SK-N-SH (cell line): ENCODE results near the gene RIN3. TPM values are rescaled to one million over a fixed set of nuclear protein-coding genes. Genes with fewer than 3 reads are reported as not detected.

Experiments
- CTCF ChIA-PET: fragments of 300-600, 350-600 bp; formaldehyde crosslinking; extraction: SDS; loops from one replicate; lab custom pipeline; 2021; lab: Yijun Ruan, JAX
- POLR2A ChIA-PET: fragments of 350-600 bp; sonication (Branson Sonifier 250); formaldehyde crosslinking; extraction: SDS; loops from one replicate; lab custom pipeline; 2020; ENCODE audit warnings: antibody characterized with exemption, inconsistent platforms; lab: Yijun Ruan, JAX
- DNase-seq: peaks from one replicate; pipeline ENCODE4 v3.0.0; 2012
- H2AFZ ChIP-seq: fragments of 200-600 bp; sonication (generic); 2 replicates; pipeline ENCODE4 v1.8.1; 2016; ENCODE audit warnings: antibody characterized with exemption, mild to moderate bottlenecking, low read depth
- H3F3A ChIP-seq: fragments of 200-600 bp; sonication (generic); replicated peaks from 2 replicates; pipeline ENCODE3; 2016; ENCODE audit warnings: antibody characterized with exemption, mild to moderate bottlenecking; ENCODE audit not compliant: insufficient read depth
- H3K27ac ChIP-seq, 2 experiments: fragments of 200-500 bp in 1 of 2; fragments of 200-600 bp in 1 of 2; sonication (Bioruptor generic) in 1 of 2; sonication (generic), shearing (Covaris generic) in 1 of 2; 2 replicates each; pipeline versions ENCODE4 v1.5.1 to v1.6.1; 2014 to 2016; ENCODE audit warnings: low read depth in 2 of 2, inconsistent platforms in 1 of 2, low read length in 1 of 2, mild to moderate bottlenecking in 1 of 2, mixed read lengths in 1 of 2
- H3K27me3 ChIP-seq: fragments of 200-600 bp; sonication (generic), shearing (Covaris generic); 2 replicates; pipeline ENCODE4 v1.6.1; 2016; ENCODE audit warnings: mixed run types; ENCODE audit not compliant: insufficient read depth
- H3K36me3 ChIP-seq, 2 experiments: fragments of 200-500 bp in 1 of 2; fragments of 200-600 bp in 1 of 2; sonication (Bioruptor generic) in 1 of 2; sonication (generic) in 1 of 2; replicated peaks in 1 of 2; 2 replicates each; pipeline versions ENCODE3 to v1.5.1; 2014 to 2016; ENCODE audit warnings: low read length in 1 of 2, mild to moderate bottlenecking in 1 of 2; ENCODE audit not compliant: insufficient read depth in 2 of 2, control insufficient read depth in 1 of 2
- H3K4me1 ChIP-seq, 2 experiments: fragments of 200-500 bp in 1 of 2; fragments of 200-600 bp in 1 of 2; sonication (Bioruptor generic) in 1 of 2; sonication (generic), shearing (Covaris generic) in 1 of 2; 2 replicates each; pipeline versions ENCODE4 v1.5.1 to v1.6.1; 2014 to 2016; ENCODE audit warnings: low read depth in 1 of 2, low read length in 1 of 2, mixed run types in 1 of 2; ENCODE audit not compliant: insufficient read depth in 2 of 2, control insufficient read depth in 1 of 2
- H3K4me2 ChIP-seq: fragments of 200-600 bp; sonication (generic), shearing (Covaris generic); 2 replicates; pipeline ENCODE4 v1.6.1; 2017; ENCODE audit warnings: mixed run types
- H3K4me3 ChIP-seq, 2 experiments: fragments of 200-500 bp in 1 of 2; fragments of 200-600 bp in 1 of 2; sonication (Bioruptor generic) in 1 of 2; sonication (generic), shearing (Covaris generic) in 1 of 2; 2 replicates each; pipeline versions ENCODE4 v1.5.1 to v1.8.1; 2014 to 2016; ENCODE audit warnings: low read depth in 2 of 2, inconsistent platforms in 1 of 2, low read length in 1 of 2, mild to moderate bottlenecking in 1 of 2, mixed read lengths in 1 of 2, moderate library complexity in 1 of 2
- H3K79me2 ChIP-seq: fragments of 200-600 bp; sonication (generic); 2 replicates; pipeline ENCODE4 v1.8.1; 2017; ENCODE audit warnings: mild to moderate bottlenecking; ENCODE audit not compliant: insufficient read depth
- H3K9ac ChIP-seq: fragments of 200-600 bp; sonication (generic); 2 replicates; pipeline ENCODE4 v1.6.1; 2017; ENCODE audit warnings: mixed run types
- H3K9me2 ChIP-seq: fragments of 200-600 bp; sonication (generic); 2 replicates; pipeline ENCODE4 v1.6.1; 2017; ENCODE audit warnings: mixed run types
- H3K9me3 ChIP-seq: fragments of 200-600 bp; sonication (generic); 2 replicates; pipeline ENCODE4 v1.6.1; 2017; ENCODE audit warnings: mixed run types, mild to moderate bottlenecking, moderate library complexity
- H4K20me1 ChIP-seq: fragments of 200-600 bp; sonication (generic); 2 replicates; pipeline ENCODE4 v1.6.1; 2017; ENCODE audit warnings: mild to moderate bottlenecking, mixed run types; ENCODE audit not compliant: insufficient read depth
- ELF1 ChIP-seq: IDR thresholded peaks from 2 replicates; pipeline ENCODE4 v1.4.0; 2012
- EP300 ChIP-seq, 2 experiments: IDR thresholded peaks; 2 replicates each; pipeline versions ENCODE4 v1.4.0 to v1.6.1; 2012; ENCODE audit warnings: borderline replicate concordance in 1 of 2, low read depth in 1 of 2, low read length in 1 of 2
- IRF3 ChIP-seq: fragments of 150-350 bp; IDR thresholded peaks from 2 replicates; pipeline ENCODE4 v1.6.1; 2016; ENCODE audit warnings: mild to moderate bottlenecking, low read depth, low read length
- JUND ChIP-seq: IDR thresholded peaks from 2 replicates; pipeline ENCODE4 v1.4.0; 2012
- NFIC ChIP-seq: IDR thresholded peaks from 2 replicates; pipeline ENCODE4 v1.4.0; 2012; ENCODE audit warnings: borderline replicate concordance
- RFX5 ChIP-seq: IDR thresholded peaks from 2 replicates; pipeline ENCODE4 v1.6.1; 2012; ENCODE audit warnings: mild to moderate bottlenecking, improper control_type of control experiment, low read length
- WGBS: methylation state at CpG from one replicate; pipeline ENCODE4 v1.1.6; 2017; ENCODE audit warnings: low lambda C conversion rate; 5-methylcytosine and 5-hydroxymethylcytosine counted together
- polyA plus RNA-seq, 3 experiments: library from polyadenylated mRNA; depleted of rRNA; stranded (reverse); fragments of >200 nt; gene quantifications; 2 replicates each; pipeline ENCODE4 v1.2.3, GENCODE V29; 2012

Gene RIN3
- polyA plus RNA-seq, 1 of the 3 experiments (the other 2 are of a cell fraction), result 12.4 TPM

DNA sequence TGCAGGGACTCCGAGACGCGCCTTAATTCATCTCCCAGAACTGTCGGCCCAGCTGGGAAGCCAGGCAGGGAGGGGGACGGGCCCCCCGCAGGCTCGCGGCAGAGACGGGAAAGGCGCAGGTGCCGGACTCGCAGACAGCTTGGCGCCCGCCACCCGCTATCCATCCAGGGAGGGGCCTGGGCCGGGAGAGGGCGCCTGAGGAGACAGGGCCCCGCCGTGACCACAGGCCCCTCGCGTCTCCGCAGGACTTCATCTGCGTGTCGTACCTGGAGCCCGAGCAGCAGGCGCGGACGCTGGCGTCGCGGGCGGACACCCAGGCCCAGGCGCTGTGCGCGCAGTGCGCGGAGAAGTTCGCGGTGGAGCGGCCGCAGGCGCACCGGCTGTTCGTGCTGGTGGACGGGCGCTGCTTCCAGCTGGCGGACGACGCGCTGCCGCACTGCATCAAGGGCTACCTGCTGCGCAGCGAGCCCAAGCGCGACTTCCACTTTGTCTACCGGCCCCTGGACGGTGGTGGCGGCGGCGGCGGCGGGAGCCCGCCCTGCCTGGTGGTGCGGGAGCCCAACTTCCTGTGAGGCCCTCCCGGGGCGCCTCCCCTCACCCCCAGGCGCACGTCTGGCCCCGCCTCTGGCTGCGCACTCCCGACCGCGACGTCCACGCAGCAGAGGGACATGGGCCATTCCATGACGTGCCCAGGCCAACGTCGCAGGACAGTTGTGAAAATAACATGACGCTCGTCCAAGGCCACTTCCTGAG is 174.3 kb downstream of the RIN3 start:
- Histone ChIP-seq H3K27ac (no peak overlapping the region), H3K9me3 (no peaks in the 10 kb centered on the region), H3K4me1 (peaks cover 4 to 20% of the 10 kb centered on the region in 2 experiments; a peak in 1 of 4 replicates), H3K27me3 (no peaks in the 10 kb centered on the region), H3K36me3 (peaks cover 0 to 10% of the 10 kb centered on the region in 2 experiments), H3K9me2 (no peaks in the 10 kb centered on the region), H4K20me1 (no peaks in the 10 kb centered on the region), H3K4me3 (peak overlapping the region in 1 of 2 experiments; percentile 32; a peak in 1 of 4 replicates), H2AFZ (no peak overlapping the region), H3F3A (peaks cover 6% of the 10 kb centered on the region), H3K4me2 (no peak overlapping the region), H3K9ac (no peak overlapping the region), H3K79me2 (no peaks in the 10 kb centered on the region)
- CTCF ChIA-PET, result interaction anchor here (0.7 to 8.0 kb wide), 19 partner anchors 9 to 770 kb away, joined by 3 to 186 read pairs (median 4); partner anchors contain the start of genes GOLGA5 and LGMN
- peak; percentile 71 for DNase-seq
- TF ChIP-seq ELF1 (no peak), EP300 (IDR thresholded peaks at IDR 0.05; ENCODE audit: borderline replicate concordance in 1 of 2, low read depth in 1 of 2, low read length in 1 of 2) (no peak), RFX5 (no peak)
- POLR2A ChIA-PET, result interaction anchor here (0.7 kb wide), 1 partner anchor 250 kb away, joined by 3 read pairs; no protein-coding TSS in a partner anchor
- WGBS, result 66% methylated on average over 55 of the region's 80 CpGs

- Histone ChIP-seq H3K4me1 (peaks cover 7 to 25% of the 10 kb centered on the region in 2 experiments; a peak in 1 of 4 replicates), H3K27me3 (no peaks in the 10 kb centered on the region), H3K36me3 (peaks cover 0 to 10% of the 10 kb centered on the region in 2 experiments), H3K9me3 (no peaks in the 10 kb centered on the region), H3K79me2 (no peaks in the 10 kb centered on the region), H2AFZ (no peak overlapping the region), H3K27ac (no peak overlapping the region), H3K9ac (no peak overlapping the region), H4K20me1 (no peaks in the 10 kb centered on the region), H3K4me3 (no peak overlapping the region), H3K9me2 (no peaks in the 10 kb centered on the region), H3F3A (peaks cover 6% of the 10 kb centered on the region), H3K4me2 (no peak overlapping the region)
- TF ChIP-seq JUND, result no peak
- no peak for TF ChIP-seq IRF3
- TF ChIP-seq NFIC, result no peak
- DNase-seq, result peak; percentile 59
- ChIA-PET CTCF (interaction anchor here (0.9 to 8.0 kb wide), 11 partner anchors 7 to 771 kb away, joined by 3 to 186 read pairs (median 14); partner anchors contain the start of genes GOLGA5 and LGMN), POLR2A (interaction anchor here (0.7 kb wide), 1 partner anchor 249 kb away, joined by 3 read pairs; no protein-coding TSS in a partner anchor)
- WGBS, result 89% methylated on average over 22 of the region's 30 CpGs
Measured at GRCh38 chr14:92688434-92689375, 175.1 kb downstream of the RIN3 start.
